GM21529 (cell line): ENCODE measurements around the gene SIPA1L3.
"Not testable (repeated sequence)": the region's sequence is repeated elsewhere in the genome, so short reads cannot be mapped to it uniquely, and the experiment has no call there.

Source experiments
- ATAC-seq: cut with Tn5 transposase; IDR thresholded peaks from one replicate; pipeline ENCODE4 v1.9.1; 2021; ENCODE audit not compliant: unreplicated experiment

The SIPA1L3 gene

DNA sequence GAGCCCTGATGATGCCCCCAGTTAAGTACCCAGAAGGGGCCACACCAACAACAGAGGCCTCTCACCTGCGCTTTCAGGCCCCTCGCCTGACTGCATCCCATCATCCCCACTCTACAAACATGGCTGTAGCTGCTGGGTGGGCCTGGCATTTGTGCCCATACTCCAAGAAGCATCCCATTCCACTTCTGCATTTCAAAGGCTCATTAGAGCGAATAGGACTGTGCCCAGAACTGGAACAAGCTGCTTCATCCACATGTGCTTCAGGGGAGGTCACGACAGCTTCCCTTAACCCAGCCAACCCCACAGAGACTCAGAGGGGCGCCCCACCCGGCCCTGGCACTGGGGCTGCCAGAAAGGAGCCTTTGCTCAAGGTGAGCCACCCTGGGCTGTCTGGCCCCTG lies 156.9 kb downstream of the SIPA1L3 start:
- ATAC-seq = no peak

GRCh38 chr19:38064661-38065425 lies 157.8 kb downstream of the SIPA1L3 start:
- no peak for ATAC-seq

GRCh38 chr19:38065775-38066174 lies 158.8 kb downstream of the SIPA1L3 start:
- not testable (repeated sequence) for ATAC-seq

- ATAC-seq = no peak
Observed at GRCh38 chr19:38068826-38069225, 161.8 kb downstream of the SIPA1L3 start.

GRCh38 chr19:38070573-38070972 lies 163.6 kb downstream of the SIPA1L3 start:
- ATAC-seq = no peak

DNA sequence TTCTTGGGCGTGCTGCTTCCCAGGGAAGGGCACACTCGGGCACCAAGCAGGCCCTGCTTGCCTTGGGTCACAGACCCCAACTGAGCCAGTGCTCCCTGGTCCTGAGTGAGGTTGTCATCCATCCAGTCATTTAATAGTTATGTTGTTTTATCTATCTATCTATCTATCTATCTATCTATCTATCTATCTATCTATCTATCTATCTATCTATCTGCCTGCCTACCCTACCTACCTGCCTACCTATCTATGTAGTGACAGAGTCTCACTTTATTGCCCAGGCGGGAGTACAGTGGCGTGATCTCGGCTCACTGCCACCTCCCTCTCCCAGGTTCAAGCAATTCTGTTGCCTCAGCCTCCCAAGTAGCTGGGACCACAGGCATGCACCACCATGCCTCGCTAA lies 164.0 kb downstream of the SIPA1L3 start:
- not testable (repeated sequence) for ATAC-seq

DNA sequence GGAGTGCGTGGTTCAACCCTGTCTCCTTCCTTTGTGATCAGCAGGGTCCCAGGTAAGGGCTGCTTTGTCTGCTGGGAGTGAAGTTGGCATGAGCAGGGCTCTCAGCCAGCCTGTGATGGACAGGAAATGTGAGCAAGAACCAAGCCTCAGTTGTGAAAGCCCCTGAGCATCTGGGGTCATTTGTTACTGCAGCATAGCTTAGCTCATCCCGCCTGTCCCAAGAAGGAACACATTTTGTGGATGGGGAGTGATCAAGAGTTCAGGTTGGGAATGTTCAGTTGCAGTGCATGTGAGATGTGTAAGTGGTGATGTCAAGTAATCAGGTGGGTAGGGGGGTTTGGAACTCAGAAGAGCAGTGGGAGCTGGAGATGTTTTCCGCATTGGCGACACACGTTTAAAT lies 164.6 kb downstream of the SIPA1L3 start:
- ATAC-seq = no peak

GRCh38 chr19:38072776-38073750 lies 166.1 kb downstream of the SIPA1L3 start:
- ATAC-seq = no peak

DNA sequence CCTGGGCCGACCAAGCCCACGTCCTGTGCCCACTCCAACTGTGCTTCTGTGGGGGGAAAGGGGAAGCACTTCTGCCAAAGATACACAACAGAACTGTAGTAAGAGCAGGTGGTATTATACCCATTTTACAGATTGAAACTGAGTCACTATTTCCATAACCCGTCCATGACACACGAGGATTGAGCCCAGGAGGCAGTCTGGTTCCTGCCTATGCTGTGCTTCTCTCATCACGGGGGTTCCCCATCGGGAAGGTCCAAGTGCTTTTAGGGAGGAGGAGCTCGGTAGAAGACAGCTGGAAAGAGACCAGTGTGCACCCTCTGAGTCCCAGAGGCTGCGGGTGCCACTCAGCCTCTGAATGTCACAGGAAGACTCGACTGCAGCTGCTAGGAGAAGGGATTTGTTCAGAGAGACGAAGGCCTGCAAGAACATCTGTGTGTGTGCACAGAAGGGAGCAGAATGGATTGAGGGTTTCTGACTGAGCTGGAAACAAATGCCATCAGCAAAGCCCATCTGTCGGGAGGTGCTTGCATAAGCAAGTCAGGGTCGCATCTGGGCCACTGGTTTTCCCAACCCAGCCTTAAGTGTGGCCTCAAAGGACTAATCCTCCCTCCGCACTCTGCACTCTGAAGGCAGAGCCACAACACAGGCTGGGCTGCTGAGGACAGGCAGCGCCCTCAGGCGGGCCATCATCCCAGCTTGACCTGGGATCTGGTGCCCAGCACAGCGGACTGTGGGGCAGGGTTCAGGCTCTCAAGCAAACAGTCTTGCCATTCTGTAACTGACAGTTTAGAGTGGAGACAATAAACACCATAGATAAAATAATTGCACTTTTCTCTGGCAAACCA lies 167.1 kb downstream of the SIPA1L3 start:
- no peak for ATAC-seq

- ATAC-seq = no peak
Observed at GRCh38 chr19:38076337-38076736, 169.3 kb downstream of the SIPA1L3 start.

- no peak for ATAC-seq
Observed at GRCh38 chr19:38078302-38078930, 171.4 kb downstream of the SIPA1L3 start.

DNA sequence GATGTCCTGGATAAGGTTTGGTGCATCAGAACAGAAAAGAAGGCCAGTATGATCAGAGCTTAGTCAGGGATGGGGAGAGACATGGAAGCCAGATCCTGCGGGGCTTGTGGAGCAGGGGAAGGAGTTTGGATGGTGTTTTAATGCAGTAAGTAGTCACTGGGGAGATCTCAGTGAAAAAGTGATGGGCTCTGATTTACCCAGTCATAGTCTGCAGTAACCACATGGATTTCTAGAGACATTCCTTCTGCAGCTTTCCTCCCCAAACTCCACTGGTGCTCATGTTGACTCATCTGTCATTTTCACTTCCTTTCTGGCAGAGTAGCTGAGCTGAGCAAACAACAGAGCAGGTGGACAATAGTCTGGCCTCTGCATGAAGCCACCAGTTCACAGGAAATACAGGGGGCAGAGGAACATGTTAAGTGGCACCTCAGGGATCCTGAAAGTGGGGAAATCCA lies 172.9 kb downstream of the SIPA1L3 start:
- ATAC-seq = no peak

GRCh38 chr19:38081547-38082255 lies 174.7 kb downstream of the SIPA1L3 start:
- no peak for ATAC-seq

DNA sequence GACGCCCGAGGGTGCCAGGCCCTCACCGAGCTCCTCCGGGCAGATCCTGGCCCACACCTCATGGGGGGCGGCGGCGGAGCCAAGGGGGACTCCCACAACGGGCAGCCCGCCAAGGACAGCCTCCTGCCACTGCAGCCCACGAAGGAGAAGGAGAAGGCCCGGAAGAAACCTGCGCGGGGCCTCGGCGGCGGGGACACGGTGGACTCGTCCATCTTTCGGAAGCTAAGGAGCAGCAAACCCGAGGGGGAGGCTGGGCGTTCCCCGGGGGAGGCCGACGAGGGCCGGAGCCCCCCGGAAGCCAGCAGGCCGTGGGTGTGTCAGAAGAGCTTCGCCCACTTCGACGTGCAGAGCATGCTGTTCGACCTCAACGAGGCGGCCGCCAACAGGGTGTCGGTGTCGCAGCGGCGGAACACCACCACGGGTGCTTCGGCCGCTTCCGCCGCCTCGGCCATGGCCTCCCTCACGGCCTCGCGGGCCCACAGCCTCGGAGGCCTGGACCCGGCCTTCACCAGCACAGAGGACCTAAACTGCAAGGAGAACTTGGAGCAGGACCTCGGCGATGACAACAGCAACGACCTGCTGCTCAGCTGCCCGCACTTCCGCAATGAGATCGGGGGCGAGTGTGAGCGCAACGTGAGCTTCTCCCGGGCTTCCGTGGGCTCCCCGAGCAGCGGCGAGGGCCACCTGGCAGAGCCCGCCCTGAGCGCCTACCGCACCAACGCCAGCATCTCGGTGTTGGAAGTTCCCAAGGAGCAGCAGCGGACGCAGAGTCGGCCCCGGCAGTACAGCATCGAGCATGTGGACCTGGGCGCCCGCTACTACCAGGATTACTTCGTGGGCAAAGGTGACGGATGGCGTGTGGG lies 175.5 kb downstream of the SIPA1L3 start:
- no peak for ATAC-seq

DNA sequence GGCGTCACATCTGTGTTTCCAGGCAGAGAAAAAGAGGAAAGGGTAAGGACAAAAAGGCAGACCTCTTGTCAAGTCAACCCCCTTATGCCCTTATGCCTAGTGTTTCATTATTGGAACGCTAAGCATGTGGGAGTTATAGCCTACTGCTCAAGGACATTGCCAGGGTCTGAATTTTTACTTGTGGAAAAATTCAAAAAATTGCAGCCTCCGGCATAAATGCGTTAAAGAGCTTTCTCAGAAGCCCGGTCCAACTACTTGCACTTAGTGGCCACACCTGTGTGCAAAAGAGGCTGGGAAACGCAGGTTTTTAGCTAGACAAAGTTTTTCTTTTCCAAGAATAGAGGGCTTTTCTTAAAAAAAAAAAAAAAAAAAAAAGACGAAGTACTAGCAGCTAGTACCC lies 177.2 kb downstream of the SIPA1L3 start:
- ATAC-seq = no peak

GRCh38 chr19:38089440-38089839 lies 182.4 kb downstream of the SIPA1L3 start:
- ATAC-seq = no peak

- no peak for ATAC-seq
Observed at GRCh38 chr19:38093154-38093553, 186.1 kb downstream of the SIPA1L3 start.

- ATAC-seq = no peak
Observed at GRCh38 chr19:38093587-38093986, 186.6 kb downstream of the SIPA1L3 start.
